Stimulated activated CD8-positive, alpha-beta memory T cell treated with anti-CD3 and anti-CD28 coated beads, Interleukin-7, amount 100 ng/mL, for 1 hour (primary cell): ENCODE measurements around the gene C2CD4D.

ENCODE experiments used
- DNase-seq, 2 donors: peaks; one replicate each; pipeline ENCODE4 v3.0.0-alpha.2; 2020; ENCODE audit warnings: low read depth in 2 of 2

Gene C2CD4D

GRCh38 chr1:151834239-151834638, 5.4 kb downstream of the C2CD4D start:
- no peak for DNase-seq

DNA sequence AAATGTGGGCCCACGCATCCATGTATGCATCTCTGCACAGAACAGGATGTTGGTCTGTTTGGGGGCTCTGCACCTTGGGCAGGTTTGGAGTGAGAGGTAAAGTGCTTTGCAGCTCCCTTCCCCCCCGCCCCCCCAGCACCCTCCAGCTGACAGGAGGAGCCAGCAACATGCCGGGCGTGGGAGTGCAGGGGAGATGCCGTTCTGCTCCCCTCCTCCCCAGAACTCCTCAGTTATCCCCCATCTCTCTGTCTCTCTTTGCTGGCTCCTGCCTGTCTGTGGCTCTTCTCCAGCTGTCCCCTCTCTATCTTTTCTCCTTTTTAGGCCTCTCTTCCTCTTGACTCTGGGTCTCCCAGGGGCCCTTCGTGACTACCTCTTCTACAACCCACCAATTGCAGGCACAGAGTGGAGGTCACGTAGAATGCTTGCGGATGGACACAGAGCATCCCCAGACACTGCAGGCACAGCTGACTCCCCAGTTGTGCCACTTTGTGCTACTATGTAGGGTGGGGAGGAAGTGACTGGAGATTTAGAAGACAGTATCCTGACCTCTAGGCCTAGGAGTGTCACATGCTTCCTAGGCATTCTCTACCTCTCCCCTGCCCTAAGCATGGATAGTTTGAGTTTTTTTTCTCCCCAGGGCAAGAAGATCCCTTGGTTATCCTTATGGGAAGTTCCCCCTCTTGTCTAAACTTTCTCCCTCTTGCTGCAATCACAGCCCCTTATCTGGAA, 6.3 kb downstream of the C2CD4D start:
- DNase-seq: no peak

GRCh38 chr1:151832318-151832980, 7.2 kb downstream of the C2CD4D start:
- DNase-seq: no peak

- DNase-seq: no peak
These were observed 8.0 kb downstream of the C2CD4D start, which contains the start of gene RORC for GRCh38 chr1:151831605-151832004. Gene RORC, minus strand, starts transcription at chr1:151831802. Its CDS starts 38 bp downstream, at chr1:151831764.

DNA sequence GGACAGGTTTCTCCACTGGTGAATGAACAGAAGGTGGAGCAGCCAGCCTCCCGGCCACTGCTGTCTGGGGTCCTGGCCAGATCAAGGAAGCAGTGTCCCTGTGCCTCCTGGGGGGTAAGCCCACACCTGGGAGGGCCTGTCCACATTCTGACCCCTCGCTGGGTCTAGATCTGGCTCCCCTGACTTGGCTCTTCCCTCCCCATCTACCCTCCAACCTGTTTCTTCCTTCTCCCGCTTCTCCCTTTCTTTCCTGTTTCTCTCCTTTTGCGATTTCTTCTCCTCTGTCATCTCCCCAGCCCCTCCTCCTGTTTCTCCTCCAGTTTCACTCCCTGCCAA, 8.4 kb downstream of the C2CD4D start:
- no peak for DNase-seq

GRCh38 chr1:151830055-151830454, 9.6 kb downstream of the C2CD4D start:
- DNase-seq: no peak

GRCh38 chr1:151829352-151830046, 10.1 kb downstream of the C2CD4D start:
- no peak for DNase-seq

- DNase-seq: no peak
These were observed 10.7 kb downstream of the C2CD4D start for GRCh38 chr1:151828921-151829320.

- DNase-seq: no peak
These were observed 11.8 kb downstream of the C2CD4D start for GRCh38 chr1:151827853-151828252.

DNA sequence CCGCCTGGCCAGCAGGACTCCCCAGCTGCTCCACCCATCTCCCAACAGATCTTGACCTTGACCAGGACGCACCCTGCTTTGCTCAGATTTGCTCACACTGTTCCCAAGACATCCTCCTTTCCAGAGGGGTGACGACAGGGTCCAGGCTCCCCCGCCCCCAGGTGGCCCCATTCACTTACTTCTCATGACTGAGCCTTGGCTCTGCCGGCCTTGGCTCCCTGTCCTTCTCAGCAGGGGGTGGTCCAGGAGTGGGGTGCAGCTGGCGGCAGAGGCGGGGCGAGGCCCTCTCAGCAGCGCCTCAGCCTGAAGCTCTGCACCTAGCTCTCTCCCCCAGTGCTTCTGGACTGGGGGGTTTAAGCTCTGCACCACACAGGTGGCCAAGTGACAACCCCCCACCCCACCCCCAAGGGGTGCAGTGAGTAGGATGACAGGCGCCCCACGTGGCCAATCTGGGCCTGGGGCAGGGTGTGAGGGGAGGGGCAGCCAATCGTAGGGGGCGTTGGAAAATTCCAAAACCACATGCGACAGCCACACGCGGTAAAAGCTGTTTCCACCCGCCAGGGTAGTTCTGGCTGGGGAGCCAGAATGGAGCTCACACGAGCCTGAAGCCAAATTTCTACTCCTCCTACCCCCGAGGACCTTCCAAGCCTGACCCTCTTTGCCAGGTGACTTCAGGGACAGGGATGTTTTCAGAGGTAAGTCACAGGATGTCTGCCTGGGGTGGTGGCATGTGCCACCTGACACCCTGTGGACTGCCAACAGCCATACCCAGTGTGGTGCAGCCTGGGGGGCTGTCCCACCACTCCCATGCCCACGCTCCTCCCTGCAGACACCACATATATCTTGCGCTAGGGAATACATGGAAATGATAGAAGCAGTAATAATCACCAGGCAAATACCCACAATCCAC, 13.6 kb downstream of the C2CD4D start:
- DNase-seq: no peak

- DNase-seq: no peak
These were observed 14.4 kb downstream of the C2CD4D start for GRCh38 chr1:151825204-151825603.

DNA sequence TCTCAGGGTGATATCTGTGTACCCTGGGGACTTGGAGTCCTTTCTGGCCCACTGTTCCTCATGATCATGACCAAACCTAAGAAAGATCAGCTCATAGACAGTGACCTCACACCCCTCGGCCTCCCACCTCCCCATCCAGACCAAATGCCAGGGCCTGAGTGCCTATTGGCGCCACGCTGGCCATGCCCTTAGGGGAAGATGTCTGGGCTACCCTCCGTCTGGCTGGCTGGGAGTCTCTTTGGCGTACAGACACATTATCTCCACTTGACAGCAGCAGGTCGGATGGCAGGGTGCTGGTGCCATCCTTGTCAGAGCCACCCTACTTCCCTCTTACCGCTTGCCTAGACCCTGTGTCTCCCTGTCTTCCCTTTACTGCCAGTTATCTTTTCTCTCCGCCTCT, 16.4 kb downstream of the C2CD4D start:
- no peak for DNase-seq

GRCh38 chr1:151822404-151822803, 17.2 kb downstream of the C2CD4D start:
- no peak for DNase-seq

DNA sequence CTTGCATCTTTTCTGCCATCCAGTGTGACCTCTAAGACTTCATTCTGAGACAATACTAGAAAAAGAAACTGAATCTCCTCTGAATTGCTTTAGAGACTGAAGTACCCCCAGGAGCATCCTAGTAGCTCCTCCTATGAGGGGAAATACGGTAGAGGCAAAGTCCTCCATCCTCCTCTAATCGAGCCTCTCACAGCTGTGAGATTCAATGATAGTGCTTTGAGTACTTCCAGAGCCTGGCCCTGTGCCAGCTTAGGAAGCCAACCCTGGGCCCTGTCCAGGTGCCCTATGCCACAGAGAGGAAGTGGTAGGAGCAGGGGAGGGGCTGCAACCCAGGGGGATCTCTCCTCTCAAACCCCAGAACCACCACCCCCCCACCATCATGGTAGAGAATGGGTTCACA, 18.7 kb downstream of the C2CD4D start:
- no peak for DNase-seq

GRCh38 chr1:151819976-151820623, 19.5 kb downstream of the C2CD4D start:
- no peak for DNase-seq

DNA sequence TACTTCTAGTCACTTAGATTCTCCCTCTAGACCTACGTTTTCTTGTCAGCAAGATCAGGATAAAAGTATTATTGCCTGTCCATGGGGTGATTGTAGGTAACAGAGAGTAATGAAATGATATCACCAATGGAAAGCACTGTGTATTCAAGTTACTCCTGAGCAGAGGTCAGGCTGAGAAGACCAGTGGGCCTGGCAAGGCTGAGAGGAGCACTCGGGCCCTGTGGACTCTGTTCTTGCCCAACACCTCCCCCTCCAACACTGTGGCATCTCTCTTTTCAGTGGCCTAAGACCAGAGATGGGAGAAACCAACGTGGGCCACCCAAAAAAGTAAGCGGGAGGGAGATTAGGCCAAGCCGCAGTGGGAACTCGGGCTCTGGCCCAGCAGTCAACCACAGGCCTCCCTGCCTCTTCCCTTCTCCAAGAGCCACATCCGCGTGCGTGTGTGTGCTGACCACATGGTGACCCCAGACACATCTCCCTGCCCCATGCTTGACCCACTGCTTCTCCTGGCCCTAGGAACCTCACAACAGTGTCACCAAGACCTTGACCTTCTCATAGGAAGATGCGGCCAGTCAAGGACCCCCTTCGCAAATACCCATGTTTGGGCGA, 20.3 kb downstream of the C2CD4D start:
- DNase-seq: no peak

GRCh38 chr1:151817353-151817730, 22.3 kb downstream of the C2CD4D start:
- DNase-seq: no peak

DNA sequence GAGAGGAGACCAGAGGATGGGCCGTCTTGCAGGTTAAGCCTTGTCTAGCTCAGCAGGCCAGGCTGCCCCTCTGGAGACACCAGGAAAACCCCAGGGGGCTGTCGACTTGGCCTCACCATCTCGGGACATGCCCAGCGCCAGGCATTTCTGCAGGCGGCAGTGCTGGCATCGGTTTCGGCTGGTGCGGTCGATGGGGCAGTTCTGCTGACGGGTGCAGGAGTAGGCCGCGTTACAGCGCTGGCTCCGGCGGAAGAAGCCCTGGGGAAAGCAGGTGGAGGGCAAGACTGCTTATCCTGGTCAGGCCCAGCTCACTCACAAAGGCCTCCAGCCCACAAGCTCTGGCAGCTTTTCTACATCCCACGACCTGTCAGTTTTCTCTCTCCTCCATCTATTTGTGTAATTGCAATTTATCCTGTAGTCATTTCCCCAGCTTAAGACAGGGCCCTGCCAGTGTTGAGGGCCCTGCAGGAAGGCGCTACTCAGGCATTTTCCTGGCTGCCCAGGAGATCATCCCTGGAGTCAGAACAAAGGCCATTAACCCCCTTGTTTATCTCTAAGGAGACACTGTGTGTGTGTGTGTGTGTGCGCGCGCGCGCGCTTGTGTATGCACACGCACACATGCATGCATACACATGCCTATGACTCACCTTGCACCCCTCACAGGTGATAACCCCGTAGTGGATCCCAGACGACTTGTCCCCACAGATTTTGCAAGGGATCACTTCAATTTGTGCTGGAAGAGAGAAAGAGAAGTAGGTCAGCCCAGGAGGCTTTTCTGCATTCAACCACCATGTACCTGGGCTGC, 22.9 kb downstream of the C2CD4D start:
- no peak for DNase-seq

GRCh38 chr1:151815716-151816327, 23.8 kb downstream of the C2CD4D start:
- no peak for DNase-seq
